GM12878 (cell line): ENCODE measurements around the gene PTGFRN. TPM values are rescaled to one million over a fixed set of nuclear protein-coding genes. Genes with fewer than 3 reads are reported as not detected.

Experiments
- ATAC-seq: fragments of 200-7000 bp; cut with Tn5 transposase; 3 replicates; pipeline ENCODE4 v1.9.1; 2020; ENCODE audit warnings: mild to moderate bottlenecking, moderate library complexity
- BruUV-seq: library from RNA; stranded (reverse); fragments of 400-500 nt; replicated peaks from 2 replicates; lab custom pipeline; 2021; lab: Mats Ljungman, UMichigan
- CTCF ChIA-PET: fragments of 300-600 bp; sonication (Branson Sonifier 250); formaldehyde crosslinking; extraction: SDS; loops from one replicate; lab custom pipeline; 2021; ENCODE audit warnings: inconsistent platforms; lab: Yijun Ruan, JAX
- POLR2A ChIA-PET: fragments of 350-600 bp; formaldehyde crosslinking; extraction: SDS; loops from one replicate; lab custom pipeline; 2021; ENCODE audit warnings: inconsistent platforms; lab: Charles Lee
- RAD21 ChIA-PET: fragments of 300-600 bp; sonication (Branson Sonifier 250); formaldehyde crosslinking; loops from one replicate; lab custom pipeline; 2023; ENCODE audit warnings: antibody characterized with exemption; ENCODE audit not compliant: unreplicated experiment; lab: Charles Lee
- SMC1A ChIA-PET: fragments of 300-600 bp; sonication (Branson Sonifier 250); formaldehyde crosslinking; loops from one replicate; lab custom pipeline; 2023; ENCODE audit not compliant: unreplicated experiment, uncharacterized antibody; lab: Charles Lee
- DNase-seq: peaks from one replicate; pipeline ENCODE4 v3.0.0-alpha.2; 2011; ENCODE audit warnings: low read depth, low spot score
- FAIRE-seq: peaks from 3 replicates; lab custom pipeline; 2011; peaks lifted over from hg19 to GRCh38; lab: Jason Lieb, UNC
- H2AFZ ChIP-seq: 2 replicates; pipeline ENCODE4 v1.6.0; 2011; ENCODE audit warnings: low read depth, low read length, control low read depth; ENCODE audit not compliant: control insufficient read depth
- H3K27ac ChIP-seq: 2 replicates; pipeline ENCODE4 v1.5.1; 2011; ENCODE audit warnings: control low read depth; ENCODE audit not compliant: control insufficient read depth, insufficient read depth
- H3K27me3 ChIP-seq, 2 experiments: replicated peaks in 1 of 2; 2 replicates each; pipeline versions ENCODE4 v1.6.0 to v1.6.1; 2011; ENCODE audit warnings: low read length in 1 of 2; ENCODE audit not compliant: control insufficient read depth in 2 of 2, insufficient read depth in 2 of 2
- H3K36me3 ChIP-seq, 2 experiments: 2 replicates each; pipeline ENCODE4 v1.5.1; 2011; ENCODE audit warnings: low read length in 1 of 2; ENCODE audit not compliant: control insufficient read depth in 2 of 2, insufficient read depth in 2 of 2
- H3K4me1 ChIP-seq: 2 replicates; pipeline ENCODE4 v1.6.1; 2011; ENCODE audit warnings: mild to moderate bottlenecking, low read length, moderate library complexity, mixed read lengths; ENCODE audit not compliant: control insufficient read depth, insufficient read depth
- H3K4me2 ChIP-seq: 2 replicates; pipeline ENCODE4 v1.6.0; 2011; ENCODE audit warnings: control low read depth; ENCODE audit not compliant: control insufficient read depth, insufficient read depth
- H3K4me3 ChIP-seq: fragments of 200-600 bp; sonication (generic); 2 replicates; pipeline ENCODE4 v1.5.1; 2016
- H3K79me2 ChIP-seq: 2 replicates; pipeline ENCODE4 v1.6.0; 2011; ENCODE audit warnings: low read length; ENCODE audit not compliant: control insufficient read depth, insufficient read depth
- H3K9ac ChIP-seq: 2 replicates; pipeline ENCODE4 v1.8.0; 2011; ENCODE audit warnings: low read length, control low read depth, mixed read lengths; ENCODE audit not compliant: control insufficient read depth, insufficient read depth
- H3K9me3 ChIP-seq: replicated peaks from 3 replicates; pipeline ENCODE4 v1.5.1; 2011; ENCODE audit warnings: mild to moderate bottlenecking, low read length; ENCODE audit not compliant: control insufficient read depth, insufficient read depth
- H4K20me1 ChIP-seq: 2 replicates; pipeline ENCODE4 v1.6.0; 2011; ENCODE audit not compliant: control insufficient read depth, insufficient read depth
- CEBPZ ChIP-seq: fragments of 150-350 bp; IDR thresholded peaks from 2 replicates; pipeline ENCODE4 v1.6.1; 2016; ENCODE audit warnings: low read depth, low read length
- CREB1 ChIP-seq: IDR thresholded peaks from 2 replicates; pipeline ENCODE4 v1.6.1; 2012; ENCODE audit warnings: low read depth, mild to moderate bottlenecking, inconsistent platforms
- NBN ChIP-seq: fragments of 450-650 bp; IDR thresholded peaks from 2 replicates; pipeline ENCODE4 v1.6.1; 2016
- PBX3 ChIP-seq: IDR thresholded peaks from 2 replicates; pipeline ENCODE4 v1.6.1; 2011; ENCODE audit warnings: mild to moderate bottlenecking, low read depth, low read length, moderate library complexity; ENCODE audit not compliant: insufficient replicate concordance
- SPI1 ChIP-seq: IDR thresholded peaks from 2 replicates; pipeline ENCODE4 v1.6.1; 2011; ENCODE audit warnings: low read depth, mild to moderate bottlenecking, low read length, moderate library complexity, borderline replicate concordance; ENCODE audit not compliant: insufficient read depth
- ZBTB33 ChIP-seq: fragments of 450-650 bp; IDR thresholded peaks from 2 replicates; pipeline ENCODE4 v1.6.1; 2017; ENCODE audit warnings: mild to moderate bottlenecking
- WGBS: methylation state at CpG from one replicate; pipeline ENCODE4 v1.1.6; 2016; ENCODE audit warnings: low lambda C conversion rate; ENCODE audit not compliant: insufficient replicate concordance, insufficient coverage; ENCODE audit errors: missing lambda C conversion rate; 5-methylcytosine and 5-hydroxymethylcytosine counted together
- in situ Hi-C: fragments of 300-500 bp; cut with MboI; formaldehyde crosslinking; loops from 9 replicates; pipeline ENCODE4 v1.14.3; 2018; ENCODE audit warnings: mixed read lengths
- intact Hi-C: fragments of 100-400 bp; cut with micrococcal nuclease; formaldehyde crosslinking; loops from one replicate; pipeline ENCODE4 v1.14.2; 2022; ENCODE audit not compliant: unreplicated experiment
- polyA plus RNA-seq, 11 experiments: library from polyadenylated mRNA; depleted of rRNA in 4 of 11; unstranded in 6 of 11; stranded (reverse) in 5 of 11; fragments of >200 nt; fragmentation: Nextera tagmentation in 4 of 11; fragmentation: Illumina TruSeq in 1 of 11; extraction: Ambion mirVana in 4 of 11; extraction: Trizol in 1 of 11; gene quantifications; 1 replicate in 1 of 11; 2 replicates in 10 of 11; pipeline versions ENCODE4 v1.2.1 to v1.2.3, GENCODE V29; 2011 to 2016; ENCODE audit warnings: inconsistent platforms in 2 of 11, missing spikeins in 2 of 11, low read depth in 1 of 11
- total RNA-seq, 4 experiments: library from RNA; depleted of rRNA in 3 of 4; stranded (reverse); fragments of >200 nt in 3 of 4; fragmentation: Illumina TruSeq in 1 of 4; extraction: Trizol in 1 of 4; gene quantifications; 2 replicates each; pipeline versions ENCODE4 v1.2.1 to v1.2.3, GENCODE V29; 2013 to 2021

Gene PTGFRN
- total and polyA plus RNA-seq, 10 of the 15 experiments (the other 5 are each of a cell fraction or from before 2014, with no cell fraction given), result 2.7 to 8.3 (median 5.1) TPM

- H3K79me2 ChIP-seq, result no peaks in the 10 kb centered on the region
- no peaks in the 10 kb centered on the region for H3K9me3 ChIP-seq
- H4K20me1 ChIP-seq, result no peaks in the 10 kb centered on the region
- no peaks in the 10 kb centered on the region for H3K4me1 ChIP-seq
- ChIA-PET CTCF (no interaction called here), RAD21 (no interaction called here), SMC1A (interaction anchor here (1.0 to 1.5 kb wide), 2 partner anchors 22 to 29 kb away, joined by 3 to 5 read pairs; partner anchors contain the start of gene CD101), POLR2A (no interaction called here)
- no peak overlapping the region for H2AFZ ChIP-seq
- H3K36me3 ChIP-seq, result no peaks in the 10 kb centered on the region
- no peaks in the 10 kb centered on the region for H3K27me3 ChIP-seq
- no peak overlapping the region for H3K4me3 ChIP-seq
- BruUV-seq, result no TSS peak
- TF ChIP-seq ZBTB33 (no peak), CEBPZ (no peak), CREB1 (no peak), PBX3 (no peak), SPI1 (no peak), NBN (no peak)
- TF ChIP-seq, all 136 proteins: peak for 0
- FAIRE-seq (no peak), DNase-seq (no peak), ATAC-seq (no peak)
- 15% methylated on average over 1 of the region's 1 CpG for WGBS
- in situ Hi-C loops (no loop called here), intact Hi-C loops (loop anchor here (2.0 kb wide), 1 partner anchor 20 kb away; no protein-coding TSS in a partner anchor)
- Histone ChIP-seq H3K9ac (no peak overlapping the region), H3K4me2 (no peak overlapping the region), H3K27ac (no peak overlapping the region)
These were observed 120.7 kb downstream of the PTGFRN start for GRCh38 chr1:117030271-117030877.
